ENCODE data around the gene TOR4A.
"Not testable (repeated sequence)": the region's sequence is repeated elsewhere in the genome, so short reads cannot be mapped to it uniquely, and the experiment has no call there.

Gene TOR4A

DNA sequence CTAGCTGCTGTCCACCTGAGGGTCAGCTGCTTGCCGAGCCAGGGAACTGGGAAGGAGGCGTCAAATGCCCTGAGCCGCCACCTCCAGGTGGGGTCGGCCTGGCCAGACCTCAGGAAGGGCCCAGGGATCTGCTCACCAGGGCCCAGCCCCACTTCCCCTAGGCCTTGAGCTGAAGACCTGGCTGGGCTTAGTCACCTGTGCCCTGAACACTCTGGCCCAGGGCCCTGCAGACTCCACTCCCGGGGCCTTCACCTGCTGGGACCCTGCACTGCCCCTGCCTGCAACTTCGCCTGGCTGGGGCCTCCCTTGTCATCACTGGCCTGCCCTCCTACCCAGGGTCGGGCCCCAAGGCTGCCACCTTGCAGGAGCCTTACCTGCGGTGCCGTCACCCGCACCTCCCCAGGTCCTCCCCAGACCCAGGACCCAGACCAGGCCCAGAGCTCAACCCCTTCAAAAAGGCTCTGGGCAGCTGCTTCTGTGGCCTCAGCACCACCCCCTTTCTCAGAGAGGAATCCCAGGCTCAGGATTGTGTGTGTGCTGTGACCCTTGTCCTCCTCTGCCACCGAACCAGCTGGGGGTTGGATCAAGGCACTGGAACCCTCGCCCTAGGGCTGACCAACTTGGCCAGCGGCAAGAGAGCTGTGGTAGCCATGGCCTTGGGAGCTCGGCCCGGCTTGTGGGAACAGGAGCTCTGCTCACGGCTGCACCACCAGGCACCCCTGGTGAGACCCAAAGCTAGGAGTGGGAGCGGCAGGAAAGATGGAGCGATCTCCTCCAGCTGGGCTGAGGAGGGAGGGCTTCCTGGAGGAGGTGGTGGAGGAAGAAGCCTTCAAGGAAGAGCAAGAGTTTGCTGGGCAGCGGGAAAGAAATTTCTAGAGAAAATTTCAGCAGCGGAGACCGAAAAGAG lies 23.6 kb upstream of the TOR4A start:
- DNase-seq: no peak

DNA sequence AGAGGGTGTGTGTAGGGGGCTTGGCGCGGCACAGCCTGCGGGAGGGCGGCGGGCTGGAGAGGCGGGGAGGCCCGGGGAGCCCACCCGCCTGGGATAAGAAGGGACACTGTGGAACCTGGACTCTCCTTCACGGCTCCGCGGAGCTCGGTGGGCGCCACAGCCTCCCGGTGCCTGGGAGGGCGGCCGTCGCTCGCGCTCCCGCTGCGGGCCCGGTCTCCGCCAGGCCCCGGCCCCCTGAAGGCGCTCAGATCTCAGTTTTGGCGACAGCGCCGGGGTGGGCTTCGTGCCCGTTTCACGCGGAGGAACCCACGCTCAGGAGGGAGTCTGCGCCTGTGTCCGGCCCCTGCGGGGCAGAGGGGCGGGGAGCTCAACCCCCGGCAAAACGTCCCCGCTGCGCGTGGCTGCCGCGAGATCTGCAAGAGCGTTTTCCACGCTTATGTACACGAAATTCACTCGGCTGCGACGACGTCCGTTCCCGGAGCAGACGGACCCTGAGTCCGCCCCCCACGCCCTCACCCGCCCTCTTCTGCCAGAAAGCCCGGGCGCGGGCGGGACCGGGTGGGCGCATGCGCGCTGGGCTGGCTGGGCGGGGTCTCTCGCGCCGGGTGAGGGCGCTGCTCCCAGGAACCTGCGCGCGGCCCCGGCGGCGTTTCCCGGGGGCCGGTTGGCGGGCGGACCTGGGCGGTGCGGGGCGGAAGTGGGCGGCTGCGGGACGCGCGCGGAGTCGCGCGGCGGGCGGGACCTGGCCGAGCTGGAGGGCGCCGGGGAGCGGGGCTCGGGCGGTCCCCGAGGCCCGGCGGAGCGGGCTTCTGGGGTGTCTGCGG lies 22.7 kb upstream of the TOR4A start, which contains the start of gene NELFB:
TSS of gene NELFB (plus strand) at position 704 of the 824 bp plus-strand sequence.
- DNase-seq: peak; percentile 29

GRCh38 chr9:137255448-137256114 lies 21.9 kb upstream of the TOR4A start:
- DNase-seq: no peak

DNA sequence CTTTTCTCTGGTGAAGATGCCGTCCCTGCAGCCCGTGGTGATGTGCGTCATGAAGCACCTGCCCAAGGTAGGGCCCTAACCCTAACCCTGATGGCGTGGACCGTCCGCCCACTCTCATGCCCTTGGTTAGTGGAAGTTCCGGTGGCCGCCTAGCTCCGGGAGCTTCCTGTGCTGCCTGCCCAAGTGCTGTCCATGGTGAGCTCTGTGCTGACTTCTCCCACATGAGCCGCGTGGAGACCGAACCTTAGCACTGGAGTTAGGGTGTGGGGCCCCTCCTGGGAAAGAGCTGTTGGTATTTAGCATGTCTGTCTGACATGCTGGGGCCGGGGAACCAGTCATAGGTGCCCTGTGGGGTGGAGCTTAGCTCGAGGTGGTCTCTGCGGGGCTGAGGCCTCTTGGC lies 21.2 kb upstream of the TOR4A start:
- DNase-seq: no peak

- DNase-seq: no peak
Observed at GRCh38 chr9:137256856-137257255, 20.7 kb upstream of the TOR4A start.

DNA sequence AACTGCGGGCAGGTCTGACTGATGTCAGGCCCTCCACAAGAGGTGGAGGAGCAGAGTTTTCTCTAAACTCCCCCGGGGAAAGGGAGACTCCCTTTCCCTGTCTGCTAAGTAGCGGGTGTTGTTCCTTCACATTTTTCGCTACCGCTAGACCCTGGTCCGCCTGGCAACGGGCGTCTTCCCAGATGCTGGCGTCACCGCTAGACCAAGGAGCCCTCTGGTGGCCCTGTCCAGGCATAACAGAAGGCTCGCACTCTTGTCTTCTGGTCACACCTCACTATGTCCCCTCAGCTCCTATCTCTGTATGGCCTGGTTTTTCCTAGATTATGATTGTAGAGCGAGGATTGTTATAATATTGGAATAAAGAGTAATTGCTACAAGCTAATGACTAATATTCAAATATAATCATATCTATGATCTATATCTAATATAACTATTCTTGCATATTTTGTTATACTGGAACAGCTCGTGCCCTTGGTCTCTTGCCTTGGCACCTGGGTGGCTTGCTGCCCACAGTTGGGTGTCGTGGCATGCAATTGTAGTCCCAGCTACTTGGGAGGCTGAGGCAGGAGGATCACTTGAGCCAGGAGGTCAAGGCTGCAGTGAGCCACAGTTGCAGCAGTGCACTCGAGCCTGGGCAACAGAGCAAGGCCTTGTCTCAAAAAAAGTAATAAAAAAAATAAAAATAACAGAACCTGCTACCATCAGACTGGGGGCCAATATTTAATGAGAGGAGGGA lies 15.2 kb upstream of the TOR4A start:
- DNase-seq: not testable (repeated sequence)

DNA sequence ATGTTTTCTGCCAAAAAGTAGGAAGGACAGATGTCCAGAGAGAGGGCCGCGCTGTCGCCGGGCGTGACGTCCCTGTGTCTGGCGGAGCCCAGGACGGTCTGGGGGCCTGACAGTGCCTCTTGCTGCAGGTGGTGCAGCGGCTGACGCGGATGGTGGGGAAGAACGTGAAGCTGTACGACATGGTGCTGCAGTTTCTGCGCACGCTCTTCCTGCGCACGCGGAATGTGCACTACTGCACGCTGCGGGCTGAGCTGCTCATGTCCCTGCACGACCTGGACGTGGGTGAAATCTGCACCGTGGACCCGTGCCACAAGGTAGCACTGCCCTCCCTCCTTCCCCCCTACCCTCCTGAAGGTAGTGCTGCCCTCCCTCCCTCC lies 14.6 kb upstream of the TOR4A start:
- no peak for DNase-seq

- DNase-seq: no peak
Observed at GRCh38 chr9:137263506-137263905, 14.0 kb upstream of the TOR4A start.

GRCh38 chr9:137264067-137264466 lies 13.5 kb upstream of the TOR4A start:
- no peak for DNase-seq

DNA sequence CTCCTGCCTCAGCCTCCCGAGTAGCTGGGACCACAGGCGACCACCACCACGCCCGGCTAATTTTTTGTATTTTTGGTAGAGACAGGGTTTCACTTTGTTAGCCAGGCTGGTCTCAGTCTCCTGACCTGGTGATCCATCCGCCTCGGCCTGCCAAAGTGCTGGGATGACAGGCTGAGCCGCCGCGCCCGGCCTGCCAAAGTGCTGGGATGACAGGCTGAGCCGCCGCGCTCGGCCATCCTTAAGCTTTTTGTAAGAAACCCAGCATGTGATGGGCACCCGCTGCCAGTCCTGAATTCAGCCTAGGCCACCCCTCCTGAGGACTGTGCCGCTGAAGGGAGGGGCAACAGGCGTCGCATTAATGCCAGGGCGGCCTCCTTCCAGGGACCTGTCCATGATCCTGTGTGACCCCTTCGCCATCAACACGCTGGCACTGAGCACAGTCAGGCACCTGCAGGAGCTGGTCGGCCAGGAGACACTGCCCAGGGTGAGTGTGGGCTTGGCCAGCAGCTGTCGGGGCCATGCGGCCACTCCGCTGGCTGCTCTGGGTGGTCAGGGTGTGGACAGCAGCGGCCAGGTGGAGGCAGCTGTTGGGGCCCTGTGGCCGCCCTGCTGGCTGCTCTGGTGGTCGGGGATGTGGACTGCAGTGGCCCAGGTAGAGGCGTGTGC lies 11.9 kb upstream of the TOR4A start:
- DNase-seq: no peak

- no peak for DNase-seq
Observed at GRCh38 chr9:137266162-137266527, 11.4 kb upstream of the TOR4A start.

- DNase-seq: no peak
Observed at GRCh38 chr9:137266585-137267453, 10.7 kb upstream of the TOR4A start.

- DNase-seq: no peak
Observed at GRCh38 chr9:137267933-137268355, 9.6 kb upstream of the TOR4A start.

GRCh38 chr9:137268538-137269201 lies 8.9 kb upstream of the TOR4A start:
- no peak for DNase-seq

GRCh38 chr9:137269231-137269772 lies 8.2 kb upstream of the TOR4A start:
- no peak for DNase-seq

- no peak for DNase-seq
Observed at GRCh38 chr9:137270929-137271695, 6.4 kb upstream of the TOR4A start.

DNA sequence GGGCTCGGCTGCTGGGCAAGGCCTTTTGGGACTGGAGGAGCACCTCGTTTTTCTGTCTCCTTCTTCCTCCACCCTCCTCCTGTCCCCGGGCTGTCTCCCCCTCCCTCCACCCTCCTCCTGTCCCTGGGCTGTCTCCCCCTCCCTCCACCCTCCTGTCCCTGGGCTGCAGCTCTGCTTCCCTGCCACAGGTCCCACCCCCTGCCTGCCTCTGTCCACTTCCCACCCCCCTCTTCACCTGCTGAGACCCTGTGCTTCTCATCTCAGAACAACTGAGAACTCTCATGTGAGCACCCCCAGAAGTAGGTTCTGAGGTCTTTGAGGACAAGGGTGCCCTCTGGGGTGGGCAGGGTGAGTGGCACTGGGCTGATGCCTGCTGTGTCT lies 5.8 kb upstream of the TOR4A start:
- DNase-seq: no peak

DNA sequence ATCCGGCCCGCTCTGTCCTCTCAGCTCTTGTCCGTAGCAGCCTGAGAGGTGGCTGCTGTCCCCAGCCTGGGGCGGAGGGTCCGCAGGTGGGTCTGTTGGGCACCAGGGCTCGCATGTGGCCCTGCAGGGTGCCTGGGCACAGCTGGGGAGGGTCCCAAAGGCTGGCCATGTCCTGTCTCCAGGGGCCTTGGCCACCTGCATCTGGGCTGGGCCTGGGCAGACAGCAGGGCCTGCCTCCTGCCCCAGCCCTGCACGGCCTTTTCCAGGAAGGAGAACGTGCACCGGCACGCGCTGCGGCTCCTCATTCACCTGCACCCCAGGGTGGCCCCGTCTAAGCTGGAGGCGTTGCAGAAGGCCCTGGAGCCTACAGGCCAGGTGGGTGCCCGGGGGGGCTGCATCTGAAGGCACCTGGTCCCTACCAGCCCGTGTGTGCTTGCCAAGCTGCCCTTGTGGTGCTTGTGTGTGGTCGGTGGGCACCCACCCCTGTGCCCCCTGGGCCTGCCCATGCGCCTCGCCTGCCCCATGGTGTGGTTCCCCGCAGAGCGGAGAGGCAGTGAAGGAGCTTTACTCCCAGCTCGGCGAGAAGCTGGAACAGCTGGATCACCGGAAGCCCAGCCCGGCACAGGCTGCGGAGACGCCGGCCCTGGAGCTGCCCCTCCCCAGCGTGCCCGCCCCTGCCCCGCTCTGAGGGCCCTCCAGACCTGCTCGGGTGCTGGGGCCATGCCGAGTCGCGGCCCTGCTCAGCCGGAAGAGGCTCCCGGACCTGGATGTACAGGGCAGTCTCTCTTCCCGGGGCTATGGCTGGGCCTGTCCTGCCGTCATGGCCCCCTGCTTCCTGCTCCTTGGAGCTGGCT lies 5.1 kb upstream of the TOR4A start:
- no peak for DNase-seq
